HG02840 (cell line): ENCODE data around the gene RBM34.
"Not testable (repeated sequence)": the region's sequence is repeated elsewhere in the genome, so short reads cannot be mapped to it uniquely, and the experiment has no call there.

Source experiments
- ATAC-seq: cut with Tn5 transposase; IDR thresholded peaks from one replicate; pipeline ENCODE4 v1.9.1; 2021; ENCODE audit warnings: mild to moderate bottlenecking, moderate library complexity, moderate number of reproducible peaks; ENCODE audit not compliant: unreplicated experiment, low FRiP score

RBM34 gene

GRCh38 chr1:235122348-235122747, 38.7 kb downstream of the RBM34 start:
- ATAC-seq: no peak

GRCh38 chr1:235113183-235113917, 47.7 kb downstream of the RBM34 start:
- no peak for ATAC-seq

GRCh38 chr1:235112297-235113182, 48.5 kb downstream of the RBM34 start:
- no peak for ATAC-seq

GRCh38 chr1:235111107-235111506, 49.9 kb downstream of the RBM34 start:
- no peak for ATAC-seq

- ATAC-seq: no peak
Measured at GRCh38 chr1:235108876-235109275, 52.2 kb downstream of the RBM34 start.

DNA sequence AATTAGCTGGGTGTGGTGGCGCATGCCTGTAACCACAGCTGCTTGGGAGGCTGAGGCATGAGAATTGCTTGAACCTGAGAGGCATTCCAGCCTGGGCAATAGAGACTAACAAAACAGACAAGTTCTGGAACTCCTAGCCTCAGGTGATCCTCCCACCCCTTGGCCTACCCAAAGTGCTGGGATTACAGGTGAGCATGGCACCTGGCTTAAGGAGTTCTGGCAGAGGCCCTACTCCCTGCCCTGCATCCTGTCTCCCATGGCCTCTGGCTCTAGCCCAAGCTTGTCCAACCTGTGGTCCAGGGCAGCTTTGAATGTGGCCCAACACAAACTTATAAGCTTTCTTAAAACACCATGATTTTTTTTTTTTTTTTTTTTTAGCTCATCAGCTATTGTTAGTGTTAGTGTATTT, 52.9 kb downstream of the RBM34 start:
- no peak for ATAC-seq

DNA sequence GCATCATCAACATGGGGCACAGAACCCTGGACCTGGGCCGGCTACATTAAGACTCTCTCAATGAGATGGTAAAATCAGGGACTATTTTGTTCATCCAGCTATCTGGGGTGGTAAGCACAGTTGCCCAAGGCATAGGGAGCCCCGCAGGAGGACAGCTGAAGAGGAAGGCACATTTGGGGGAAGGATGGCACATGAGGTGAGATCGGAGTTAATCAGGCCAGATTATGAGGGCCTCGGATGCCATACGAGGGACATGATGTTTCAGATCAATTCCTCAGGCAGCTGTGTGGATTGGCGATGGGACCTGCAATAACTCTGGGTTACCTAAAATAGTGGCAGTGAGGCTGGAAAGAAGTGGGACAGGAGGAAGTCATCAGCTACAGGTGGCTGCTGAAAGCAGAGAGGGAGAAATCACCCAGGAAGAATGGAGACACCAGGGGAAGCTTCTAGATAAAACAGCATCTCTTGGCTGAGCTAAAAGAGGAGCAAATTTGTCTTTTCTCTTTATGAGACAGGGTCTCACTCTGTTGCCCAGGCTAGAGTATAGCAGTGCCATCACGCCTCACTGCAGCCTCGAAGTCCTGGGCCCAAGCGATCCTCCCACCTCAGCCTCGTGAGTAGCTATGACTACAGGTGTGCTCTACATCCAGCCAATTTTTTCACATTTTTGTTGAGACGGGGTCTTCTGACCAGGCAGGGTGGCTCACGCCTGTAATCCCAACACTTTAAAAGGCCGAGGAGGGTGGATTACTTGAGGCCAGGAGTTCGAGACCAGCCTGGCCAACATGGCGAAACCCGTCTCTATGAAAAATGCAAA, 53.5 kb downstream of the RBM34 start:
- ATAC-seq: no peak

GRCh38 chr1:235106457-235106856, 54.6 kb downstream of the RBM34 start:
- ATAC-seq: no peak

DNA sequence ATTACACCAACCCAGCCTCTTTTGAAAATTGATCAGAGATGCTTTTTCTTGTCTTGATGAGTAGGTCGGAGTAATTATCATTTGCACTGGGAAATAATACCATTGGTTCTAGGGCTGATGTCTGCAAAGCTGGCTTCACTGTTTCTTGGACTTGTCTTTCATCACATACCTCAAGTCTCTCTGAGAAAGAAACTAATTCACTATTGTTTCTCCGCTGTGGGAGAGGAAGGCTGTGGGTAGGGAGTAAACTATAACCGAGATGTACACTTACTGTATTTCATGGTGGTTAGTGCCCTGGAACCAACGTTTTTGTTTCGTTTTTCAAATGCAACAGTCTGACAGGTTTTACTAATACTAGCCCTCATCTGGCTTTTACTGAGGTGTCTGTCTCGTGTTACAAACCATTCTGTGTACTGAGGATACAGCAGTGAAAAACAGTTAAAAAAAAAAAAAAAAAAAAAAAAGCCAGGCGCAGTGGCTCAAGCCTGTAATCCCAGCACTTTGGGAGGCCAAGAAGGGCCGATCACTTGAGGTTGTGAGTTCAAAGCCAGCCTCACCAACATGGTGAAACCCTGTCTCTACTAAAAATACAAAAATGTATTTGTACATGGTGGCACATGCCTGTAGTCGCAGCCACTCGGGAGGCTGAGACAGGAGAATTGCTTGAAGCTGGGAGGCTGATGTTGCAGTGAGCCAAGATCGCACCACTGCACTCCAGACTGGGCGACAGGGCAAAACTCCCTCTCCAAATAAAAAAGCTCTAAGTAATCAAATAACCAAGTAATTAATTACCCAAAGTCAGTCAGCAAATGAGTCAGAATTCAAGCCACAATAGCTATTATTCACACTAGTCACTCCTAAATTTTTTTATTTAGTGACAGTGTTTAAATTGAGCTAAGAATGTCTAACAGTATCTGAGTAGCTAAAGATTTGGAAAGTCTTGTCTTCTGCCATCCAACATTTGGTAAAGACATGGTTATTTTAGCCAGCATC, 55.7 kb downstream of the RBM34 start:
- peak; percentile 64 for ATAC-seq

GRCh38 chr1:235102993-235103411, 58.0 kb downstream of the RBM34 start:
- ATAC-seq: no peak

GRCh38 chr1:235102259-235102582, 58.8 kb downstream of the RBM34 start:
- no peak for ATAC-seq

GRCh38 chr1:235101558-235102258, 59.3 kb downstream of the RBM34 start:
- no peak for ATAC-seq

GRCh38 chr1:235100194-235100772, 60.8 kb downstream of the RBM34 start:
- no peak for ATAC-seq

DNA sequence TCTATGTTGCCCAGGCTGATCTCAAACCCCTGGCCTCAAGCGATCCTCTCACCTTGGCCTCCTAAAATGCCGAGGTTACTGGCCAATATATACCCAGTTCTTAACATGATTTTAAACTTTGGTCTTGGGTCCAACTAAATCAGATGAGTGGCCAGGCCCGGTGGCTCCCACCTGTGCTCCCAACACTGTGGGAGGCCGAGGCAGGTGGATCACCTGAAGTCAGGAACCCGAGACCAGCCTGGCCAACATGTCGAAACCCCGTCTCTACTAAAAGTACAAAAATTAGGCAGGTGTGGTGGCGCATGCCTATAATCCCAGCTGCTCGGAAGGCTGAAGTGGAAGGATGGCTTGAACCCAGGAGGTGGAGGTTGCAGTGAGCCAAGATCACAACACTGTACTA, 62.1 kb downstream of the RBM34 start:
- no peak for ATAC-seq

DNA sequence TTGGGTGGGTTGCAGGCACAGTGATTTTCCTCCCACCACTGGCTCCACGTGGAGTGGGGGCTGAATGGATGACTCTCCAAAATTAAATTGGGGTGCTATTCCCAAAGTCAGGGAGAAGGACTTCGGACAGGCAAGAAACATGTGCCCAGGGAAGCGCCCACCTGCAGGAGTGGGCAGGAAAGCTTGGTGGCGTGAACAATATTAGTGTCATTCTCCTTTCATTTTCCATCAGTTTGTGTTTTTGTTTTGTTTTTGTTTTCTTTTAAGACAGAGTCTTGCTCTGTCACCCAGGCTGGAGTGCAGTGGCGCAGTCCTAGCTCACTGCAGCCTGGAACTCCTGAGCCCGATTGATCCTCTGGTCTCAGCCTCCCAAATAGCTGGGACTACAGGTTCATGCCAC, 62.5 kb downstream of the RBM34 start:
- no peak for ATAC-seq

- ATAC-seq: not testable (repeated sequence)
Measured at GRCh38 chr1:235097501-235097900, 63.5 kb downstream of the RBM34 start.

DNA sequence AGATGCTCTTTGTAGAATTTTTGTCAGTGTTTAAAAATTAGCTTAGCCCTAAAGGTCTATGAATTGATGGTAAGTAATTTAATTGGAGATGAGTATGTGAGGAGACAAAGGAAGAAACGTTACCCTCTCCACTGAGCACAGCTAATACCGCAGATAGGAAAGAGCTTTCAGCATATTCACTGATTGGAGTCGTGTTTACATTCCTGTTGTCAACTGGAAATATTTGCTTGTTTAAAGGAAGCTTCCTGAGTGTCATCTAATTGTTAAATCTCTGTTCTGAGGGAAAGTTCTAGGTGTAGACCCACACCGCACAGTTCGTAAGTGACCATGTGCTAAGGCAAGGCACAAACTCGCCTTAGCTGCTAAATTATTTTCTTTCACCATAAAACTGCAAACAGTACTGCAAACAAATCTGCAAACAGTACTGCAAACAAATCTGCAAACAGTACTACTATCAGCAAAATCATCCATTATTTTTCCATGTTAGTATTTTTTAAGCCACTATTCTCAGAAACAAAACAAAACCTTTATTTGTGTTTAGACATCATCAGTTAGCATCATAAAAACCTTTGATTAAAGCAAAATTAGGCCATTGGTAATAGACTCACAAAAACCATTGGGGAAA, 65.0 kb downstream of the RBM34 start:
- ATAC-seq: no peak
